Right cardiac atrium (tissue), 5 donors: Measurements from ENCODE around the gene SYNPO2. TPM values are rescaled to one million over a fixed set of nuclear protein-coding genes. Genes with fewer than 3 reads are reported as not detected.
A peak's percentile ranks its signal among the peaks of the same experiment; 100 is the strongest.

Experiments used
- ATAC-seq, 2 donors: fragments of 200-7000 bp; cut with Tn5 transposase; one replicate each; pipeline versions ENCODE4 v1.8.0 to v1.9.1; 2020; ENCODE audit warnings: moderate library complexity in 2 of 2, mild to moderate bottlenecking in 1 of 2
- DNase-seq, 3 donors: peaks; one replicate each; pipeline ENCODE4 v3.0.0-alpha.2; 2020
- H3K27ac ChIP-seq: one replicate; pipeline ENCODE4 v1.5.1; 2013; ENCODE audit warnings: mild to moderate bottlenecking, low read length, control low read depth, moderate library complexity
- H3K27me3 ChIP-seq: one replicate; pipeline ENCODE4 v1.6.1; 2013; ENCODE audit not compliant: control insufficient read depth, insufficient read depth
- H3K4me1 ChIP-seq: one replicate; pipeline ENCODE4 v1.6.1; 2013; ENCODE audit warnings: low read length; ENCODE audit not compliant: control insufficient read depth, insufficient read depth
- H3K4me3 ChIP-seq: one replicate; pipeline ENCODE4 v1.5.1; 2013; ENCODE audit warnings: low read length, control low read depth
- H3K9me3 ChIP-seq: one replicate; pipeline ENCODE4 v1.6.1; 2013; ENCODE audit warnings: low read length; ENCODE audit not compliant: control insufficient read depth
- WGBS: extraction: QIAGEN DNeasy Blood & Tissue Kit; methylation state at CpG from one replicate; pipeline ENCODE4 v1.1.7; 2013; 5-methylcytosine and 5-hydroxymethylcytosine counted together
- intact Hi-C, 4 donors: fragments of 100-400 bp; cut with DNase I; formaldehyde crosslinking; loops; one replicate each; pipeline versions ENCODE4 v1.11.0 to v1.14.0; 2022 to 2023
- polyA plus RNA-seq: library from polyadenylated mRNA; stranded (reverse); fragments of 200-250 nt; gene quantifications from one replicate; pipeline ENCODE4 v1.2.3, GENCODE V29; 2013
- total RNA-seq, 4 donors: library from RNA; stranded (reverse); fragmentation: NEBNext Ultra II Directional; extraction: Animal tissue kit (Norgen Biotek cat#: 25700); gene quantifications; one replicate each; pipeline ENCODE4 v1.2.1, GENCODE V29; 2021
- donor health status: healthy with polysubstance abuse.
- donor health status: DM: no; HTN: yes; CAD: no.
- donor health status: DM: no; HTN: no; CAD: no.
- donor health status: DM: no; HTN: yes; CAD: no; lungs with severe emphysema.
- donor health status: DM: yes; HTN: yes; CAD: no.

The SYNPO2 gene
- total and polyA plus RNA-seq, 5 donors, result 29.6 to 134 (median 113) TPM

DNA sequence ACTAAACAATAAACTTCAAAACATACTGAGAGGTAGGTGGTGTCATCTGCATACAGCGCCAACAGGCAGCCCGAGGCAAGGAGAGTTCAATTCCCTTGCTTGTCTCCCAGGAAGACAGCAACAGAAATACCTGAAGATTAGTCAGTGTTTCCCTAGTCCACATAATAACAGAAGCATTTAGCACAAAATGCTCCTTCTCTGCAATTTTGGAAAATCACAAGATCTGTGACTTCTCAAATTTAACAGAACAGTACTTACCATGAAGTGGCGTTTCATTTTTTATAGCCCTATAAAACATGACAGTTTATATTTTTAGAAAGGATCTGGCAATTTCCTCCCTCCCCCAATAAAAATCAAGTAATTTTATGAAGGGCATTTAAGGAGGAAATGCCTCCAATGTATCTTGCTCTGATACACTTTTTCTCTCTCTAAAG is 179.9 kb downstream of the SYNPO2 start:
- Histone ChIP-seq H3K4me3 (no peak overlapping the region), H3K27me3 (no peaks in the 10 kb centered on the region), H3K4me1 (no peaks in the 10 kb centered on the region), H3K27ac (no peak overlapping the region), H3K9me3 (no peaks in the 10 kb centered on the region)
- 61% methylated on average over 3 of the region's 3 CpGs for WGBS
- ATAC-seq (no peak), DNase-seq (no peak)
- intact Hi-C loops, result no loop called here

DNA sequence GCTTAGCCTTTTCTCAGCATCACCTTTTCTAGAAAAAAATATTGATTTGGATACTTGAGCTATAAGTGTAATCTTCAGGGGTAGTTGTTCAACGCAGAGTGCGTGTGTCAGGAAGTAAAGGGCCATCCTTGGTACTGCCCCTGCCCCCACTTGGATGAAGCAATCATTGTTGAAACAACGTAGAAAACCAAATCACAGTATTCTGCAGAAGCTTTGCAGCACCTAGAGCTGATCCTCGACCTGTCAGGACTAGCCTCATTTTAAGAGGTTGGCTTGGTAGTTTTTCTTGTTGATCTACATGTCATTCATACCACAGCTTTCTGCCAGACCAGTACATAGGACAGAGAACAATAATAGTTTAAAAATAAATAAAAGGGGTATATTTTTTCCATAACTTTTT is 181.6 kb downstream of the SYNPO2 start:
- no peaks in the 10 kb centered on the region for H3K4me1 ChIP-seq
- WGBS, result 76% methylated on average over 4 of the region's 4 CpGs
- ATAC-seq, result no peak

DNA sequence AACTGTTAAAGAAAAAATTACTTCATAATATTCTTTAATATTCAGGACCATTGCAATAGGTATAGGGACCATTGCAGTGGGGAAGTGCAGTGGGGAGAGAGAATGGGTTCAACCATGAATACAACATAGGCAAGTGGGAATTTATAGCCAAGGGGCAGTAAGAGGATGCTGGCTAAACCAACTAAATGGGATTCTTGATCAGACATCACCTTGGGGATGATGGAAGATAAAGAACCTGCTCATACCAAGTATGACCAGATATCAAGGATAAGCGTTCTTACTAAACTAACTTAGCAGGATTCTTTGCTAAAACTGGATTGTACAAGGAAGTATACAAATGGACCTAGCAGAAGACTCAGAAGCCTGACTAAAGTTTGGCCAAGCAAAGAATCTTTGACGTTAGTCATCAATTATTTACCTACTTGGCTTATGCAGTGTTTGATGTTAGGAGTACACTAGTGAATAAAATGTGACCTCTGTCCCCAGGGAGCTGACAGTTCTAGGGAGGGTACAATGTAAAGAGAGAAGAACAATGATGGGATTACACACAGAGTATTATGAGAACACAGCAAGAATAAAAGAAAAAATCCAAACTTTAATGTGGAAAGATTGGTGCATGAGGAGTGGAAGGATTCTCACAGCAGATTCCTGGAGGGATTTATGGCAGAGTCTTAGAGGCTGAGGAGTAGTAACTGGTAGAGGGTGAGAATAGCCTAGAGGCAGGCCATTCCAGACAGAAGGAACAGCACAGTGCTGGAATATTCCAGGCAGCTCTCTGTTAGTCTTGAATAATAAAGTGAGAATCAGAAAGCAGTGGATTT is 192.3 kb downstream of the SYNPO2 start:
- Histone ChIP-seq H3K4me3 (no peak overlapping the region), H3K27ac (no peak overlapping the region), H3K4me1 (peaks cover 5% of the 10 kb centered on the region), H3K9me3 (no peaks in the 10 kb centered on the region), H3K27me3 (no peaks in the 10 kb centered on the region)
- 71% methylated on average over 2 of the region's 2 CpGs for WGBS
- intact Hi-C loops, result no loop called here
- DNase-seq (no peak), ATAC-seq (peak; percentile 37 to 58)

More for the DNA sequence above, 181.6 kb downstream of the SYNPO2 start:
- intact Hi-C loops, result no loop called here
- Histone ChIP-seq H3K27ac (no peak overlapping the region), H3K27me3 (no peaks in the 10 kb centered on the region), H3K4me3 (no peak overlapping the region), H3K9me3 (no peaks in the 10 kb centered on the region)
- DNase-seq, result no peak

DNA sequence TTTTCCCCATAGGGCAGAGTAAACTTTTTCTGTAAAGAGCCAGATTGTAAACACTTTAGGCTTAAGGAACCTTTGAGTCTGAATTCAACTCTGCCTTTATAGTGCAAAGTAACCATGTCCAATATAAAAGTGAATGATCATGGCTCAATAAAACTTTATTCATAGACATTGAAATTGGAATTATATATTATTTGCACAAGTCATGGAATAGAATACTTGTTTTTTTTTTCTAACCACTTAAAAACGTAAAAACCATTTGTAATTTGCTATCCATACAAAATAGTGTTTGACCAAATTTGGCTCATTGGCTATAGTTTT is 192.8 kb downstream of the SYNPO2 start:
- WGBS, result 53% methylated on average over 1 of the region's 1 CpG
- Histone ChIP-seq H3K4me3 (no peak overlapping the region), H3K9me3 (no peaks in the 10 kb centered on the region), H3K27ac (no peak overlapping the region), H3K4me1 (peaks cover 5% of the 10 kb centered on the region), H3K27me3 (no peaks in the 10 kb centered on the region)
- intact Hi-C loops, result no loop called here
- no peak for DNase-seq
- ATAC-seq, result no peak

DNA sequence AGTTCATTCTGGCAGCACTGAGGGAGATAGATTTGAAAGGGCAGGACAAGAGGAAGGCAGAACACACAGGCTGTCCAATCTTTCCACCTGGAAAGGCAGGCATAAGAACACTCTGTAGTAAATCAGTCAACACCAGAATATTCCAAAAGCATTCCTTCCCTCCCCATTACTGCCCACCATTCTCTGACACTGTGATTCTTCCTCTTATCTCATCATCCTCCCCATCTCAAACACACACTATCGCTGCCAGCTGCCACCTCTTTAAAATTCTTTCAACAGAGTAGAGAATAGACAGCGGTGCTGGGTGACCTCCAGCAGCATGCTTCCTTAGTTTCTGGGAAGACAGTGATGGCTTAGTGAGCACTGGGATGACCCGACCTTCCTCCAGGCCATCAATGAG is 193.3 kb downstream of the SYNPO2 start:
- no peaks in the 10 kb centered on the region for H3K9me3 ChIP-seq
- no peaks in the 10 kb centered on the region for H3K27me3 ChIP-seq
- DNase-seq (peak; percentile 16 to 56 (median 43)), ATAC-seq (peak; percentile 85 to 92)
- 25% methylated on average over 3 of the region's 3 CpGs for WGBS
- intact Hi-C loops, result no loop called here
- no peak overlapping the region for H3K4me3 ChIP-seq
- peaks cover 5% of the 10 kb centered on the region for H3K4me1 ChIP-seq
- peak overlapping the region; percentile 51 for H3K27ac ChIP-seq

DNA sequence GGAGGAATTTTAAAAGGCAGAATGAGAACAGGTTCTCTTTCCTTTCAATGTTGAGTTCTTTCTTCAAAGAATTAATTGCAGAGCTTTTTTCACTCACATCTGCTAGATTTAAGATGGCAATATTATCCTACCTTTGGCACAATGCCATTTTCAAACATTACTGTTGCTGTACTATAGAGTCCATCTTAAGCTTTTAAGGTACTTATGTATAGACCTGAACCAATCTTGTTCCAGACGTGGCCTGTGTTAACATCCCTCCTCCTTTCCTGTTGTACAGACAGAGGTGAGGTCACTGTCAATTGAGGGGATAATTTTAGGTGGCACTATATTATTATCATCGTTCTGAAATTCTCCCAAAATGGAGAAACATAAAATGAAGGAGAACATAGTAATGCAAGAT is 194.0 kb downstream of the SYNPO2 start:
- intact Hi-C loops, result no loop called here
- no peak for ATAC-seq
- DNase-seq, result no peak
- H3K27ac ChIP-seq, result no peak overlapping the region
- H3K4me1 ChIP-seq, result peaks cover 5% of the 10 kb centered on the region
- 38% methylated on average over 2 of the region's 2 CpGs for WGBS
- no peaks in the 10 kb centered on the region for H3K9me3 ChIP-seq
- H3K4me3 ChIP-seq, result no peak overlapping the region
- H3K27me3 ChIP-seq, result no peaks in the 10 kb centered on the region

DNA sequence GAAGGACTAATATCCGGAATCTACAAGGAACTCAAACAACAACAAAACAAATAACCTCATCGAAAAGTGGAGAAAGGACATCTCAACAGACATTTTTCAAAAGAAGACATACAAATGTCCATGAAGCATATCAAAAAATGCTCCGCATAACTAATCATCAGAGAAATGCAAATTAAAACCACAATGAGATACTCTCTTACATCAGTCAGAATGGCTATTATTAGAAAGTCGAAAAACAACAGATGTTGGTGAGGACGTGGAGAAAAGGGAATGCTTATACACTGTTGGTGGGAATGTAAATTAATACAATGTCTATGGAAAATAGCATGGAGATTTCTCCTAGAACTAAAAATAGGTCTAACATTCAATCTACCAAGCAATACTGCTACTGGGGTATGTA is 195.9 kb downstream of the SYNPO2 start:
- H3K4me1 ChIP-seq, result peaks cover 5% of the 10 kb centered on the region
- H3K9me3 ChIP-seq, result no peaks in the 10 kb centered on the region
- intact Hi-C loops, result no loop called here
- DNase-seq (no peak), ATAC-seq (no peak)
- no peak overlapping the region for H3K27ac ChIP-seq
- 78% methylated on average over 5 of the region's 5 CpGs for WGBS
- H3K4me3 ChIP-seq, result no peak overlapping the region
- H3K27me3 ChIP-seq, result no peaks in the 10 kb centered on the region

DNA sequence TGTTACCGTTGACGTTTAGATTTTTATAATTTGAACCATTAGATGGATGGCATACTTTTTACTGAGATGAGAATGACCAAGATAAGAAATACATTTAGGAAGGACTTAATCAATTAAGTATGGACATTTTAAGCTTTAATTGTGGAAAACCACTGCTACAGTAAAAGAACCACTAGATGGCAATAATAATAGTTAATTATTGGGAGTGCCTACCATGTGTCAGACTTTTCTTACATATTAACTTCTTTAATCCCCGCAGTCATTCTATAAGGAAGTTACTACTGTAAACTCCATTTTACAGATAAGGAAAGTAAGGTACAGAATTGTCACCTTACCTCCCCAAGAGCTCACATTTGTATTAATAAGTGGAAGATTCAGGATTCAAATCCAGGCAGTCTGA is 198.5 kb downstream of the SYNPO2 start:
- ATAC-seq (peak in 1 of 2 donors; percentile 34), DNase-seq (no peak)
- Histone ChIP-seq H3K9me3 (no peaks in the 10 kb centered on the region), H3K27ac (no peak overlapping the region), H3K4me1 (peaks cover under 1% of the 10 kb centered on the region), H3K4me3 (no peak overlapping the region), H3K27me3 (no peaks in the 10 kb centered on the region)
- intact Hi-C loops, result no loop called here
- WGBS, result 79% methylated on average over 3 of the region's 3 CpGs

DNA sequence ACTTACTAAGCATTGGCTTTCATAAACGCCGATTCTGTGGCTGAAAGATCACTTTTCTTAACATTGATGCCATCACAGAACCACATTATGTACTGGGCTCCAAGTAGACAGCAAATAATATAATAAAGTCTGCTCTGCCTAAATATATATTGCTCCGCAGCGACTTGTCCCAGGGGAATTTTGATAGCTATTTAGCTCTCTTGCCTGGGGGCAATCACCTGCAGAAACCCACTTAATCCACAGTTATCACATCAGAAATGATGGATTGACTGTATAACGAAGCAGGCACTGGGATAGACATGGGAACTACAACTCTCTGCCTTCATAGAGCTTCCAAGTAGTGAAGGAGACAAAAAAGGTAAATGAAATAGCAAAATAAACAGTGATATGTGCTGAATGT is 199.0 kb downstream of the SYNPO2 start:
- no peak for ATAC-seq
- no peak overlapping the region for H3K4me3 ChIP-seq
- WGBS, result 88% methylated on average over 5 of the region's 5 CpGs
- H3K9me3 ChIP-seq, result no peaks in the 10 kb centered on the region
- H3K27me3 ChIP-seq, result no peaks in the 10 kb centered on the region
- intact Hi-C loops, result no loop called here
- no peak for DNase-seq
- no peak overlapping the region for H3K27ac ChIP-seq
- no peaks in the 10 kb centered on the region for H3K4me1 ChIP-seq

DNA sequence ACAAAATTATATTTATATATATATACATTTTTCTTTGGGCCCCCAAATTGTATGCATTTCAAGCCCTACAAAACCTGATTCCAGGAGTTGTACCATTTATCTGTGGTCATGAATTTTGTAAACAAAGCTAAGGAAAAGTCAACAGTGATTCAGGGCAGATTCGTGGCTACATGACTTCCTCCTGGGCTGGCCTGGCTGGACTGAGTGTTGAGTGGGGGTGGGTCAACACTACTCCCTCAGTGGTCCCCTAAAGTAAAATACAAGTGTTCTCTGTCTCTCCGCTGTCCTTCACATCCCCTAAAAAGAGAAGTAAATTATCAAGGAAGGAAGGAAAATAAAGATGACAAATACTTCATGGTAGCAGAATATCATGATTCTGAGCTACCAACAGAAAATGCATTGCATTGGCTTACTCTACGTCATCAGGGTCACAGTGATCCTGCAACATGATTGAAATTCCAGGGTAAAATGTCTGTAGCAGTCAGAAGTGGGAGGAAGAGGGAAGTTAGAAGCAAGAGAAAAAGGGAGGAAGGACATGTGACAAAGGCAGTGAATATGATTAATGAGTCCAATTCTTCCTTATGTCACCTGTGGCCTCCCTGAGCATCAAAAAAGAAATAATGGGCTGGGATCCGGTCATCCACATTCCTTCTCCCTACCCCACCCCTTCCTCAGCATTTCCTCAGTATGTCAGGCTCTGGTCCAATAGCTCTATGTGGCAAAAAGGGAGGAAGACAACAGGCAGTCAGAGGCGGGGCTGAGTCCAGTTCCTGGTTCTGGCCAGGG is 204.6 kb downstream of the SYNPO2 start:
- DNase-seq, result peak in 1 of 3 donors; percentile 19
- H3K27ac ChIP-seq, result no peak overlapping the region
- no peak overlapping the region for H3K4me3 ChIP-seq
- intact Hi-C loops, result no loop called here
- H3K9me3 ChIP-seq, result no peaks in the 10 kb centered on the region
- H3K27me3 ChIP-seq, result no peaks in the 10 kb centered on the region
- ATAC-seq, result peak; percentile 55 to 66
- 61% methylated on average over 5 of the region's 5 CpGs for whole genome bisulfite sequencing
- no peaks in the 10 kb centered on the region for H3K4me1 ChIP-seq

DNA sequence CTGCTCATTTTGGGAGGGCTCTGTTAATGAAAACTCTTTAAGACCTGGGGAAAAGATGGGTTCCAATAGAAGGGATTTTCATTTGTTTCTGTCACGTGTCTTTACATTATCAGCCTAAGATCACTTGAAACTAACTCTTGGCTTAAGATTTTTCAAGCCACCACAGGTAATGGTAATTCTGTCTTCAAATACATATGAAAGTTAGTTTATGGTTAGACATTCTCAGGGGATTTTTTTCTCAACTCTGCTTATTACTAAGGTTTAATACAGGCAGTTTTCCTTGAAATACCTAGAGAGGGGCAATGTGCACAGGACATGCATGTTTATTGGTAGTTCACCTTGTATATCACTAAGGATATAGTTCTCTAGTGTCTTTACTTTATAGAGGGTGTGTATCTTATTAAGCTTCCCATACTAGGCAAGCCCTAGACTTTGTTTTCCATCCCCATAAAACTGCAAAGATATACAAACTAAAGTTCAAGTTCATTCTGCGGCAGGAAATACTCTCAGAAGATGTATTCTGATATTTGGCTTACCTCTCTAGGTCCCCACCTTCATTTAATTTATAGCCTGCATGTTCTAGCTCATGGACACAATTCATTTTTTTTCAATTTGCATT is 208.7 kb downstream of the SYNPO2 start:
- 96% methylated on average over 2 of the region's 2 CpGs for WGBS
- no peaks in the 10 kb centered on the region for H3K27me3 ChIP-seq
- H3K9me3 ChIP-seq, result no peaks in the 10 kb centered on the region
- intact Hi-C loops, result no loop called here
- no peak for DNase-seq
- no peaks in the 10 kb centered on the region for H3K4me1 ChIP-seq
- no peak overlapping the region for H3K27ac ChIP-seq
- ATAC-seq, result no peak
- H3K4me3 ChIP-seq, result no peak overlapping the region
